Mammary epithelial cell (primary cell): Measurements from ENCODE around the gene MTSS2.

Experiments
- EZH2 ChIP-seq: IDR thresholded peaks from 2 replicates; pipeline ENCODE4 v1.6.1; 2012; ENCODE audit warnings: low read length, inconsistent platforms, borderline replicate concordance
- TF ChIP-seq, protein P1 (sequence below), 2 donors: IDR thresholded peaks in 1 of 2; conservative IDR thresholded peaks in 1 of 2; 2 replicates each; pipeline ENCODE4 v1.5.1; 2011 to 2012; ENCODE audit warnings: inconsistent platforms in 2 of 2, low read length in 2 of 2, mild to moderate bottlenecking in 2 of 2, control low read depth in 1 of 2, low read depth in 1 of 2; ENCODE audit not compliant: insufficient read depth in 1 of 2; ENCODE audit errors: extremely low read depth in 1 of 2

DNA sequence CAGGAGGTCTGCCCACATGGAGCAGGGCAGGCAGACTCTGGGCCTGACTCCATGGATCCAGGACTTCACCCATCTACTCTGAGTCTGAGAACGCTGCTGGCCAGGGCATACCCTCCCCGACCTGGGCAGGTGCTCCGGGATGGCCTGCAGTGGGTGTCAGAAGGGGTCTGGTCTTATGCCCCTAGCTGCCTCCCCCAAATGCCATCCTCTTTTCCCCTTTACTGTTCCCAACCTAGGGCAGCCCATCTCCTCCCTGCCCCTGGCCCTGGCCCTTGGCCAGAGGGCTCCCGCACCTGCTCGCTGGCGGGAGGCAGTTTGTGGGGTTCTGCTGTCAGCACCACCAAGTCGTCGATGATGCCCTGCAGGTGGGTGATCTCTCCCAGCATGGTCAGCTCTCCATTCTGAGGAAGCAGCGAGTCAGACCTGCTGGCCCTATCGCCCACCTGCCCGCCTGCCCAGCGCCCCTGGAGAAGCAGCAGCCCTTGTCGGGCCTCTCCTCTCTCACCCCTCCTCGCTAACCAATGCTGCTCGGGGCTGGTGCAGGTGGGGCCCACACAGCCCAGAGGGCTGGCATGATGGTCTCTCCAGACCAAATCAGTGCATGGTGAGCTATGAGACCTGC lies 8.2 kb downstream of the MTSS2 start:
- TF ChIP-seq, protein P1, sequence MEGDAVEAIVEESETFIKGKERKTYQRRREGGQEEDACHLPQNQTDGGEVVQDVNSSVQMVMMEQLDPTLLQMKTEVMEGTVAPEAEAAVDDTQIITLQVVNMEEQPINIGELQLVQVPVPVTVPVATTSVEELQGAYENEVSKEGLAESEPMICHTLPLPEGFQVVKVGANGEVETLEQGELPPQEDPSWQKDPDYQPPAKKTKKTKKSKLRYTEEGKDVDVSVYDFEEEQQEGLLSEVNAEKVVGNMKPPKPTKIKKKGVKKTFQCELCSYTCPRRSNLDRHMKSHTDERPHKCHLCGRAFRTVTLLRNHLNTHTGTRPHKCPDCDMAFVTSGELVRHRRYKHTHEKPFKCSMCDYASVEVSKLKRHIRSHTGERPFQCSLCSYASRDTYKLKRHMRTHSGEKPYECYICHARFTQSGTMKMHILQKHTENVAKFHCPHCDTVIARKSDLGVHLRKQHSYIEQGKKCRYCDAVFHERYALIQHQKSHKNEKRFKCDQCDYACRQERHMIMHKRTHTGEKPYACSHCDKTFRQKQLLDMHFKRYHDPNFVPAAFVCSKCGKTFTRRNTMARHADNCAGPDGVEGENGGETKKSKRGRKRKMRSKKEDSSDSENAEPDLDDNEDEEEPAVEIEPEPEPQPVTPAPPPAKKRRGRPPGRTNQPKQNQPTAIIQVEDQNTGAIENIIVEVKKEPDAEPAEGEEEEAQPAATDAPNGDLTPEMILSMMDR (conservative IDR thresholded peaks at IDR 0.05 in 1 of 2, IDR thresholded peaks at IDR 0.05 in 1 of 2; ENCODE audit: extremely low read depth in 1 of 2, insufficient read depth in 1 of 2, low read depth in 1 of 2, low read length in 2 of 2): no peak
- no peak for TF ChIP-seq EZH2
